BJ (cell line): ENCODE measurements around the gene LRFN4. TPM values are rescaled to one million over a fixed set of nuclear protein-coding genes. Genes with fewer than 3 reads are reported as not detected.
"Not testable (repeated sequence)": the region's sequence is repeated elsewhere in the genome, so short reads cannot be mapped to it uniquely, and the experiment has no call there.

ENCODE experiments used
- CTCF ChIA-PET: fragments of 350-600 bp; formaldehyde crosslinking; extraction: SDS; loops from one replicate; lab custom pipeline; 2021; ENCODE audit warnings: antibody characterized with exemption, inconsistent platforms; lab: Yijun Ruan, JAX
- POLR2A ChIA-PET: fragments of 300-600 bp; sonication (Branson Sonifier 250); formaldehyde crosslinking; extraction: SDS; loops from one replicate; lab custom pipeline; 2021; ENCODE audit warnings: antibody characterized with exemption; lab: Charles Lee
- DNase-seq: peaks from one replicate; pipeline ENCODE4 v3.0.0-alpha.2; 2011; ENCODE audit warnings: low read depth
- H3K27me3 ChIP-seq: 2 replicates; pipeline ENCODE4 v1.6.0; 2011; ENCODE audit warnings: low read length; ENCODE audit not compliant: control insufficient read depth, insufficient read depth
- H3K36me3 ChIP-seq: 2 replicates; pipeline ENCODE4 v1.5.1; 2011; ENCODE audit warnings: low read length; ENCODE audit not compliant: control insufficient read depth, insufficient read depth
- H3K4me3 ChIP-seq: 2 replicates; pipeline ENCODE4 v1.5.1; 2011; ENCODE audit warnings: low read depth, mild to moderate bottlenecking, control low read depth, low read length
- polyA plus RNA-seq: library from polyadenylated mRNA; depleted of rRNA; stranded (reverse); fragments of >200 nt; gene quantifications from 2 replicates; pipeline ENCODE4 v1.2.3, GENCODE V29; 2011
- TF ChIP-seq, protein P1 (sequence below): IDR thresholded peaks from 2 replicates; pipeline ENCODE4 v1.5.1; 2011; ENCODE audit warnings: low read depth, mild to moderate bottlenecking, control low read depth, inconsistent platforms, low read length, moderate library complexity; ENCODE audit not compliant: insufficient read depth

The LRFN4 gene
- polyA plus RNA-seq, 1 experiment = 15.8 TPM

- H3K4me3 ChIP-seq = no peak overlapping the region
- no peaks in the 10 kb centered on the region for H3K27me3 ChIP-seq
- DNase-seq = no peak
- ChIA-PET CTCF (interaction anchor here (1.2 kb wide), 1 partner anchor 16 kb away, joined by 3 read pairs; no protein-coding TSS in a partner anchor), POLR2A (no interaction called here)
- H3K36me3 ChIP-seq = no peaks in the 10 kb centered on the region
- TF ChIP-seq, protein P1, sequence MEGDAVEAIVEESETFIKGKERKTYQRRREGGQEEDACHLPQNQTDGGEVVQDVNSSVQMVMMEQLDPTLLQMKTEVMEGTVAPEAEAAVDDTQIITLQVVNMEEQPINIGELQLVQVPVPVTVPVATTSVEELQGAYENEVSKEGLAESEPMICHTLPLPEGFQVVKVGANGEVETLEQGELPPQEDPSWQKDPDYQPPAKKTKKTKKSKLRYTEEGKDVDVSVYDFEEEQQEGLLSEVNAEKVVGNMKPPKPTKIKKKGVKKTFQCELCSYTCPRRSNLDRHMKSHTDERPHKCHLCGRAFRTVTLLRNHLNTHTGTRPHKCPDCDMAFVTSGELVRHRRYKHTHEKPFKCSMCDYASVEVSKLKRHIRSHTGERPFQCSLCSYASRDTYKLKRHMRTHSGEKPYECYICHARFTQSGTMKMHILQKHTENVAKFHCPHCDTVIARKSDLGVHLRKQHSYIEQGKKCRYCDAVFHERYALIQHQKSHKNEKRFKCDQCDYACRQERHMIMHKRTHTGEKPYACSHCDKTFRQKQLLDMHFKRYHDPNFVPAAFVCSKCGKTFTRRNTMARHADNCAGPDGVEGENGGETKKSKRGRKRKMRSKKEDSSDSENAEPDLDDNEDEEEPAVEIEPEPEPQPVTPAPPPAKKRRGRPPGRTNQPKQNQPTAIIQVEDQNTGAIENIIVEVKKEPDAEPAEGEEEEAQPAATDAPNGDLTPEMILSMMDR = no peak
These were observed 38.5 kb upstream of the LRFN4 start for GRCh38 chr11:66818231-66818955.

GRCh38 chr11:66820381-66820780 is 36.5 kb upstream of the LRFN4 start:
- CTCF ChIA-PET = interaction anchor here (0.6 to 1.4 kb wide), 4 partner anchors 9 to 291 kb away, joined by 3 to 4 read pairs (median 4); no protein-coding TSS in a partner anchor
- no peak for DNase-seq

GRCh38 chr11:66820901-66821300 is 36.0 kb upstream of the LRFN4 start:
- Histone ChIP-seq H3K4me3 (no peak overlapping the region), H3K27me3 (no peaks in the 10 kb centered on the region), H3K36me3 (no peaks in the 10 kb centered on the region)
- ChIA-PET POLR2A (no interaction called here), CTCF (interaction anchor here (0.6 to 1.4 kb wide), 5 partner anchors 9 to 290 kb away, joined by 3 to 4 read pairs (median 4); no protein-coding TSS in a partner anchor)
- TF ChIP-seq, protein P1 = no peak
- no peak for DNase-seq

More at GRCh38 chr11:66820381-66820780, 36.5 kb upstream of the LRFN4 start:
- Histone ChIP-seq H3K27me3 (no peaks in the 10 kb centered on the region), H3K36me3 (no peaks in the 10 kb centered on the region), H3K4me3 (no peak overlapping the region)
- TF ChIP-seq, protein P1 = no peak
- POLR2A ChIA-PET = no interaction called here

DNA sequence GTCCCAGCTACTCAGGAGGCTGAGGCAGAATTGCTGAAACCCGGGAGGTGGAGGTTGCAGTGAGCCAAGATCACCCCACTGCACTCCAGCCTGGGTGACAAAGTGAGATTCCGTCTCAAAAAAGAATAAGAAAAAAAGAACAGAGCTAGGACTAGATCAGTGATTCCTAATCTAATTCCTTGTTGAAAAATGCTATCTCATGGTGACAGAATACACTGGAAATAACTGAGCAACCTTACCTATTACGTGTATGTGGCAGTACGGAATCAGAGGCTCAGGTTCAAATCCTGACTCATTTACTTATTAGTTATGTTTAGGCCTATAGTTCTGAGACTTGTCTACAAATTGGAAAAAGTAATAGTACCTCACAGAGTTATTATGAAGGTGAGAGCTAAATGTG is 33.2 kb upstream of the LRFN4 start:
- TF ChIP-seq, protein P1 = no peak
- Histone ChIP-seq H3K27me3 (no peaks in the 10 kb centered on the region), H3K36me3 (no peaks in the 10 kb centered on the region), H3K4me3 (no peak overlapping the region)
- no peak for DNase-seq
- ChIA-PET CTCF (interaction anchor here (0.9 kb wide), 1 partner anchor 11 kb away, joined by 4 read pairs; no protein-coding TSS in a partner anchor), POLR2A (no interaction called here)

DNA sequence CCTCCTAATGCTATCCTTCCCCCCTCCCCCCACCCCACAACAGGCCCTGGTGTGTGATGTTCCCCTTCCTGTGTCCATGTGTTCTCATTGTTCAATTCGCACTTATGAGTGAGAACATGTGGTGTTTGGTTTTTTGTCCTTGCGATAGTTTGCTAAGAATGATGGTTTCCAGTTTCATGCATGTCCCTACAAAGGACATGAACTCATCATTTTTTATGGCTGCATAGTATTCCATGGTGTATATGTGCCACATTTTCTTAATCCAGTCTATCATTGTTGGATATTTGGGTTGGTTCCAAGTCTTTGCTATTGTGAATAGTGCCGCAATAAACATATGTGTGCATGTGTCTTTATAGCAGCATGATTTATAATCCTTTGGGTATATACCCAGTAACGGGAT is 32.3 kb upstream of the LRFN4 start:
- POLR2A ChIA-PET, CTCF ChIA-PET, DNase-seq, H3K4me3 ChIP-seq, H3K27me3 ChIP-seq, H3K36me3 ChIP-seq: not testable (repeated sequence)

DNA sequence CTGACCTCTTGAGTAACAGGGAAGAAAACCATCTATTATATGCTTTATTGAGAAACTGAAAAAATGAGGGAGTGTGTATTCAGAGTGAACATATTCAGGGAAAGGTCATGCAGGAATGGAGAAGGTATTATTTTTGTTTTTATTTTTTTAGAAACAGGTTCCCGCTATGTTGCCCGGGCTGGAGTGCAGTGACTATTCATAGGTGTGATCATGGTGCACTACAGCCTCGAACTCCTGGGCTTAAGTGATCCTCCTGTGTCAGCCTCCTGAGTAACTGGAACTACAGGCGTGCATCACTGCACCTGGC is 22.4 kb upstream of the LRFN4 start:
- H3K4me3 ChIP-seq = no peak overlapping the region
- TF ChIP-seq, protein P1 = no peak
- ChIA-PET CTCF (interaction anchor here (0.6 to 5.9 kb wide), 21 partner anchors 8 to 262 kb away, joined by 3 to 20 read pairs (median 3); partner anchors contain the start of gene RCE1), POLR2A (no interaction called here)
- H3K27me3 ChIP-seq = no peaks in the 10 kb centered on the region
- peaks cover 1% of the 10 kb centered on the region; the same call in 1 of the 2 replicates for H3K36me3 ChIP-seq
- DNase-seq = no peak
